HepG2 (cell line): ENCODE results near the gene KIAA0930. TPM values are rescaled to one million over a fixed set of nuclear protein-coding genes. Genes with fewer than 3 reads are reported as not detected.
A peak's percentile ranks its signal among the peaks of the same experiment; 100 is the strongest.

Experiments
- DBP ChIP-seq: sonication (generic); formaldehyde crosslinking; IDR thresholded peaks from 2 replicates; pipeline ENCODE4 v1.4.0; 2020; ENCODE audit warnings: missing genetic modification reagents; ENCODE audit errors: not compliant biosample characterization
- ETV5 ChIP-seq: IDR thresholded peaks from 2 replicates; pipeline ENCODE4 v1.6.1; 2018; ENCODE audit warnings: missing biosample characterization, missing genetic modification reagents, inconsistent platforms, borderline replicate concordance
- IRX3 ChIP-seq: sonication (generic); formaldehyde crosslinking; IDR thresholded peaks from 2 replicates; pipeline ENCODE4 v1.8.1; 2023; ENCODE audit warnings: mild to moderate bottlenecking, low read depth, missing genetic modification reagents, borderline replicate concordance
- PBX2 ChIP-seq: IDR thresholded peaks from 2 replicates; pipeline ENCODE4 v1.6.1; 2016; ENCODE audit warnings: control low read depth
- RNF219 ChIP-seq: sonication (generic); formaldehyde crosslinking; IDR thresholded peaks from 2 replicates; pipeline ENCODE4 v1.5.0; 2020; ENCODE audit warnings: mild to moderate bottlenecking, missing genetic modification reagents
- STAT5B ChIP-seq: sonication (generic); formaldehyde crosslinking; IDR thresholded peaks from 2 replicates; pipeline ENCODE4 v1.4.0; 2020; ENCODE audit warnings: missing genetic modification reagents
- STAT6 ChIP-seq: sonication (generic); formaldehyde crosslinking; IDR thresholded peaks from 2 replicates; pipeline ENCODE4 v1.4.0; 2020; ENCODE audit warnings: missing genetic modification reagents, mild to moderate bottlenecking, borderline replicate concordance
- ZNF468 ChIP-seq: sonication (generic); formaldehyde crosslinking; IDR thresholded peaks from 2 replicates; pipeline ENCODE4 v1.8.0; 2022; ENCODE audit warnings: mild to moderate bottlenecking, moderate library complexity, missing genetic modification reagents
- ZNF629 ChIP-seq: sonication (generic); formaldehyde crosslinking; conservative IDR thresholded peaks from 2 replicates; pipeline ENCODE4 v1.5.0; 2020; ENCODE audit warnings: missing genetic modification reagents
- ZNF646 ChIP-seq: sonication (generic); formaldehyde crosslinking; IDR thresholded peaks from 2 replicates; pipeline ENCODE4 v1.9.0; 2021; ENCODE audit warnings: mild to moderate bottlenecking, missing genetic modification reagents
- polyA plus RNA-seq, 8 experiments: library from polyadenylated mRNA; depleted of rRNA in 3 of 8; stranded (reverse) in 7 of 8; unstranded in 1 of 8; fragments of >200 nt; fragmentation: Illumina TruSeq in 4 of 8; extraction: Trizol in 4 of 8; gene quantifications; 2 replicates each; pipeline versions ENCODE4 v1.2.1 to v1.2.3, GENCODE V29; 2011 to 2016; ENCODE audit warnings: low read depth in 4 of 8, missing spikeins in 1 of 8, mixed read lengths in 1 of 8; ENCODE audit not compliant: insufficient read depth in 1 of 8
- total RNA-seq, 5 experiments: library from RNA; depleted of rRNA; stranded (reverse); fragments of >200 nt; fragmentation: Illumina TruSeq; extraction: Trizol; gene quantifications; 2 replicates each; pipeline ENCODE4 v1.2.3, GENCODE V29; 2016; ENCODE audit warnings: low read depth in 1 of 5
- TF ChIP-seq, protein P1 (sequence below): IDR thresholded peaks from 2 replicates; pipeline ENCODE4 v1.6.1; 2012; ENCODE audit warnings: low read depth, low read length, improper control_type of control experiment

KIAA0930 gene
- total and polyA plus RNA-seq, 2 of the 13 experiments (the other 11 are each of a cell fraction or from before 2014, with no cell fraction given) = 27.0 to 38.2 TPM

GRCh38 chr22:45163451-45164269, 77.0 kb downstream of the KIAA0930 start, which contains the start of gene NUP50 (continued):
- 0 out of 2 replicates have a peak, but pooled peaks have one; percentile 15 for TF ChIP-seq ZNF646 (CRISPR knock-in tag)
- TF ChIP-seq DBP (CRISPR knock-in tag) = no peak
- no peak for TF ChIP-seq STAT5B (CRISPR knock-in tag)
- peak; percentile 93 for TF ChIP-seq IRX3 (CRISPR knock-in tag)
- TF ChIP-seq PBX2 (CRISPR knock-in tag) = no peak
- TF ChIP-seq ETV5 (CRISPR knock-in tag) = peak; percentile 85
- no peak for TF ChIP-seq STAT6 (CRISPR knock-in tag)
- TF ChIP-seq ZNF468 = 0 out of 2 replicates have a peak, but pooled peaks have one; percentile 77
- no peak; the same call in 1 of the 2 replicates for TF ChIP-seq RNF219 (CRISPR knock-in tag)
- TF ChIP-seq, protein P1, sequence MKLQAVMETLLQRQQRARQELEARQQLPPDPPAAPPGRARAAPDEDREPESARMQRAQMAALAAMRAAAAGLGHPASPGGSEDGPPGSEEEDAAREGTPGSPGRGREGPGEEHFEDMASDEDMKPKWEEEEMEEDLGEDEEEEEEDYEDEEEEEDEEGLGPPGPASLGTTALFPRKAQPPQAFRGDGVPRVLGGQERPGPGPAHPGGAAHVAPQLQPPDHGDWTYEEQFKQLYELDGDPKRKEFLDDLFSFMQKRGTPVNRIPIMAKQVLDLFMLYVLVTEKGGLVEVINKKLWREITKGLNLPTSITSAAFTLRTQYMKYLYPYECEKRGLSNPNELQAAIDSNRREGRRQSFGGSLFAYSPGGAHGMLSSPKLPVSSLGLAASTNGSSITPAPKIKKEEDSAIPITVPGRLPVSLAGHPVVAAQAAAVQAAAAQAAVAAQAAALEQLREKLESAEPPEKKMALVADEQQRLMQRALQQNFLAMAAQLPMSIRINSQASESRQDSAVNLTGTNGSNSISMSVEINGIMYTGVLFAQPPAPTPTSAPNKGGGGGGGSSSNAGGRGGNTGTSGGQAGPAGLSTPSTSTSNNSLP = no peak
- TF ChIP-seq ZNF629 (CRISPR knock-in tag) = peak; percentile 44; the same call in 1 of the 2 replicates
